Stimulated activated CD4-positive, alpha-beta T cell treated with anti-CD3 and anti-CD28 coated beads, Interleukin-12 subunit alpha, Interleukin-12 subunit beta, amount 100 ng/mL, for 4 hours (primary cell): Measurements from ENCODE around the gene NOL9.

Experiments
- DNase-seq: peaks from one replicate; pipeline ENCODE4 v3.0.0-alpha.2; 2020

NOL9 gene

GRCh38 chr1:6486433-6487011 lies 67.8 kb downstream of the NOL9 start:
- peak; percentile 88 for DNase-seq

GRCh38 chr1:6485168-6486101 lies 68.9 kb downstream of the NOL9 start:
- no peak for DNase-seq

- DNase-seq = no peak
Observed at GRCh38 chr1:6484826-6485167, 69.5 kb downstream of the NOL9 start.

- DNase-seq = no peak
Observed at GRCh38 chr1:6483761-6484117, 70.6 kb downstream of the NOL9 start.

- no peak for DNase-seq
Observed at GRCh38 chr1:6483017-6483760, 71.1 kb downstream of the NOL9 start.

- no peak for DNase-seq
Observed at GRCh38 chr1:6481820-6482219, 72.5 kb downstream of the NOL9 start.

- DNase-seq = no peak
Observed at GRCh38 chr1:6477039-6477820, 77.1 kb downstream of the NOL9 start.

GRCh38 chr1:6476483-6476882 lies 77.8 kb downstream of the NOL9 start:
- DNase-seq = no peak

- peak; percentile 76 for DNase-seq
Observed at GRCh38 chr1:6475381-6476133, 78.8 kb downstream of the NOL9 start.

- DNase-seq = no peak
Observed at GRCh38 chr1:6474815-6475282, 79.5 kb downstream of the NOL9 start.

- no peak for DNase-seq
Observed at GRCh38 chr1:6473974-6474814, 80.1 kb downstream of the NOL9 start.

GRCh38 chr1:6473156-6473555 lies 81.2 kb downstream of the NOL9 start:
- DNase-seq = no peak

GRCh38 chr1:6472391-6472790 lies 81.9 kb downstream of the NOL9 start:
- DNase-seq = no peak

GRCh38 chr1:6471970-6472368 lies 82.3 kb downstream of the NOL9 start:
- no peak for DNase-seq
